Measurements from ENCODE around the gene RNF217.

Gene RNF217

GRCh38 chr6:125129354-125129753, 167.1 kb downstream of the RNF217 start:
- no peak for DNase-seq (ENCODE audit: low read depth)

- DNase-seq (ENCODE audit: low read depth), result no peak
These were observed 169.8 kb downstream of the RNF217 start for GRCh38 chr6:125132058-125132457.

GRCh38 chr6:125136378-125136777, 174.1 kb downstream of the RNF217 start:
- DNase-seq (ENCODE audit: low read depth), result no peak

- DNase-seq (ENCODE audit: low read depth), result no peak
These were observed 175.8 kb downstream of the RNF217 start for GRCh38 chr6:125138083-125138482.

- no peak for DNase-seq (ENCODE audit: low read depth)
These were observed 178.6 kb downstream of the RNF217 start for GRCh38 chr6:125140808-125141207.

All from activated T-cell treated with anti-CD3 and anti-CD28 coated beads for 24 hours (primary cell).